ENCODE measurements around the gene SYNDIG1L.

SYNDIG1L gene

DNA sequence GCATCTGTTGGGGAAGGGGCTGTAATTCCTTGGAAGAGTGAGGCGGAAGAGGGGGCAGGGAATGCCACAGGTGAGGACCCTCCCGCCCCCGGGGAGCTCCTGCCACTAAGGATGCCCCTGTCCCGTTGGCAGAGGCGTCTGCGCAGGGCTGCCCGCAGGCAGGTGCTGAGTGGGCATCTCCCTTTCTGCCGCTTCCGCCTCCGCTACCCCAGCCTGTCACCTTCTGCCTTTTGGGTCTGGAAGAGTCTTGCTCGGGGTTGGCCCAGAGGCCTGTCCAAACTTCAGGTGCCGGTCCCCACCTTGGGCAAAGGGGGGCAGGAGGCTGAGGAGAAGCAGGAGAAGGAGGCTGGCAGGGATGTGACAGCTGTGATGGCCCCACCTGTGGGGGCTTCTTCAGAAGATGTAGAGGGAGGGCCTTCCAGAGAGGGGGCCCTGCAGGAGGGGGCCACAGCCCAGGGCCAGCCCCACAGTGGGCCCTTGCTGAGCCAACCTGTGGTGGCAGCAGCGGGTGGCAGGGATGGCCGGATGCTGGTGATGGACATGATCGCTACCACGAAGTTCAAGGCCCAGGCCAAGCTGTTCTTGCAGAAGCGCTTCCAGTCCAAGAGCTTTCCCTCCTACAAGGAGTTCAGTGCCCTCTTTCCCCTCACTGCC is 67.7 kb downstream of the SYNDIG1L start:
- DNase-seq (ENCODE audit: low spot score): no peak

DNA sequence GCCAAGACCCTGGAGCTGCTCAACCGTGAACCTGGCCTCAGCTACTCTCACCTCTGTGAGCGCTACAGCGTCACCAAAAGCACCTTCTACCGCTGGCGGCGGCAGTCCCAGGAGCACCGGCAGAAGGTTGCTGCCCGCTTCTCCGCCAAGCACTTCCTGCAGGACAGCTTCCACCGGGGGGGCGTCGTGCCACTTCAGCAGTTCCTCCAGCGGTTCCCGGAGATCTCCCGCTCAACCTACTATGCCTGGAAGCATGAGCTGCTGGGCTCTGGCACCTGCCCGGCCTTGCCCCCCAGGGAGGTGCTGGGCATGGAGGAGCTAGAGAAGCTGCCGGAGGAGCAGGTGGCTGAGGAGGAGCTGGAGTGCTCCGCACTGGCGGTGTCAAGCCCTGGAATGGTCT is 68.4 kb downstream of the SYNDIG1L start:
- no peak for DNase-seq (ENCODE audit: low spot score)

DNA sequence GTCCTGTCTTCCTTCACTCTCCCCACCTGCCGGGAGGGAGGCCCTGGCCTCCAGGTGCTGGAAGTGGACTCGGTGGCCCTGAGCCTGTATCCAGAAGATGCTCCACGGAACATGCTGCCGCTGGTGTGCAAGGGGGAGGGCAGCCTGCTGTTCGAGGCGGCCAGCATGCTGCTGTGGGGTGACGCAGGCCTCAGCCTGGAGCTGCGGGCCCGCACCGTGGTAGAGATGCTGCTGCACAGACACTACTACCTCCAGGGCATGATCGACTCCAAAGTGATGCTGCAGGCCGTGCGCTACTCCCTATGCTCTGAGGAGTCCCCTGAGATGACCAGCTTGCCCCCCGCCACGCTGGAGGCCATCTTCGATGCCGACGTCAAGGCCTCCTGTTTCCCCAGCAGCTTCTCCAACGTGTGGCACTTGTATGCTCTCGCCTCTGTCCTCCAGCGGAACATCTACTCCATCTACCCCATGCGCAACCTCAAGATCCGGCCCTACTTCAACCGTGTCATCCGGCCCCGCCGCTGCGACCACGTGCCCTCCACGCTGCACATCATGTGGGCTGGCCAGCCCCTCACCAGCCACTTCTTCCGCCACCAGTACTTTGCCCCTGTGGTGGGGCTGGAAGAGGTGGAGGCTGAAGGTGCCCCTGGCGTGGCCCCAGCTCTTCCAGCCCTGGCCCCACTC is 69.0 kb downstream of the SYNDIG1L start:
- DNase-seq (ENCODE audit: low spot score): no peak
